Neutrophil (primary cell): ENCODE data around the gene PTGFRN.

Experiments used
- H3K27ac ChIP-seq: fragments of 200-600 bp; sonication (generic); 2 replicates; pipeline ENCODE4 v1.5.1; 2016; ENCODE audit warnings: mild to moderate bottlenecking, moderate library complexity
- H3K27me3 ChIP-seq: fragments of 200-600 bp; sonication (generic); 2 replicates; pipeline ENCODE4 v1.6.0; 2016; ENCODE audit warnings: mild to moderate bottlenecking
- H3K36me3 ChIP-seq: fragments of 200-600 bp; sonication (generic); 2 replicates; pipeline ENCODE4 v1.5.1; 2017
- H3K4me1 ChIP-seq, 2 experiments: fragments of 200-600 bp in 1 of 2; sonication (generic) in 1 of 2; 1 replicate in 1 of 2; 2 replicates in 1 of 2; pipeline versions ENCODE4 v1.5.1 to v1.6.1; 2013 to 2016; ENCODE audit warnings: low read depth in 1 of 2, low read length in 1 of 2, mild to moderate bottlenecking in 1 of 2, moderate library complexity in 1 of 2; ENCODE audit not compliant: control insufficient read depth in 1 of 2, insufficient read depth in 1 of 2
- H3K4me3 ChIP-seq, 2 experiments: fragments of 200-600 bp in 1 of 2; sonication (generic) in 1 of 2; 1 replicate in 1 of 2; 2 replicates in 1 of 2; pipeline ENCODE4 v1.5.1; 2013 to 2016; ENCODE audit warnings: low read depth in 1 of 2, low read length in 1 of 2, mild to moderate bottlenecking in 1 of 2, moderate library complexity in 1 of 2
- H3K9me3 ChIP-seq: fragments of 200-600 bp; sonication (generic); 2 replicates; pipeline ENCODE4 v1.5.1; 2016
- TF ChIP-seq, protein P1 (sequence below): fragments of 200-600 bp; sonication (generic); IDR thresholded peaks from 2 replicates; pipeline ENCODE4 v1.5.1; 2016; ENCODE audit warnings: antibody characterized with exemption

PTGFRN gene

DNA sequence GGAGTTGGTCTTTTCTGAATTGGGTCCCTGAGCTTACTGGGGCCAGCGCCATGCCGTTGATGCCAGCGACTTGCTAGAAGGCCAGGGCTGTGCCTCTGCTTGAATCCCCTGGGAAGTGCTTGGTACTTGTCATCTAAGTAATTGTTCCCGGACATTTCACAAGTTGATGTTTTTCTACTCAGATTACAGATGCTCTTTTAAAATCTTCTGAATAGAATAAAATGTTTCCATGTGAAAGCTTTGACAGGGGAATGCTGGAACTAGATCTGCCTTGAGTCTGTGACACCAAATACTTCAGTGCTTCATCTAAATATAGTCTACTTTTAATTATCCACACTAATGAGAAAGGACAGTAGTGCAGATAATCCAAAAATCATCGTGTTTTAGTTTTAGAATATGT, 38.3 kb downstream of the PTGFRN start:
- H3K4me3 ChIP-seq: no peak overlapping the region
- no peak overlapping the region for H3K27ac ChIP-seq
- no peaks in the 10 kb centered on the region for H3K9me3 ChIP-seq
- TF ChIP-seq, protein P1, sequence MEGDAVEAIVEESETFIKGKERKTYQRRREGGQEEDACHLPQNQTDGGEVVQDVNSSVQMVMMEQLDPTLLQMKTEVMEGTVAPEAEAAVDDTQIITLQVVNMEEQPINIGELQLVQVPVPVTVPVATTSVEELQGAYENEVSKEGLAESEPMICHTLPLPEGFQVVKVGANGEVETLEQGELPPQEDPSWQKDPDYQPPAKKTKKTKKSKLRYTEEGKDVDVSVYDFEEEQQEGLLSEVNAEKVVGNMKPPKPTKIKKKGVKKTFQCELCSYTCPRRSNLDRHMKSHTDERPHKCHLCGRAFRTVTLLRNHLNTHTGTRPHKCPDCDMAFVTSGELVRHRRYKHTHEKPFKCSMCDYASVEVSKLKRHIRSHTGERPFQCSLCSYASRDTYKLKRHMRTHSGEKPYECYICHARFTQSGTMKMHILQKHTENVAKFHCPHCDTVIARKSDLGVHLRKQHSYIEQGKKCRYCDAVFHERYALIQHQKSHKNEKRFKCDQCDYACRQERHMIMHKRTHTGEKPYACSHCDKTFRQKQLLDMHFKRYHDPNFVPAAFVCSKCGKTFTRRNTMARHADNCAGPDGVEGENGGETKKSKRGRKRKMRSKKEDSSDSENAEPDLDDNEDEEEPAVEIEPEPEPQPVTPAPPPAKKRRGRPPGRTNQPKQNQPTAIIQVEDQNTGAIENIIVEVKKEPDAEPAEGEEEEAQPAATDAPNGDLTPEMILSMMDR: no peak
- no peaks in the 10 kb centered on the region for H3K36me3 ChIP-seq
- H3K27me3 ChIP-seq: no peaks in the 10 kb centered on the region
- H3K4me1 ChIP-seq: no peaks in the 10 kb centered on the region

DNA sequence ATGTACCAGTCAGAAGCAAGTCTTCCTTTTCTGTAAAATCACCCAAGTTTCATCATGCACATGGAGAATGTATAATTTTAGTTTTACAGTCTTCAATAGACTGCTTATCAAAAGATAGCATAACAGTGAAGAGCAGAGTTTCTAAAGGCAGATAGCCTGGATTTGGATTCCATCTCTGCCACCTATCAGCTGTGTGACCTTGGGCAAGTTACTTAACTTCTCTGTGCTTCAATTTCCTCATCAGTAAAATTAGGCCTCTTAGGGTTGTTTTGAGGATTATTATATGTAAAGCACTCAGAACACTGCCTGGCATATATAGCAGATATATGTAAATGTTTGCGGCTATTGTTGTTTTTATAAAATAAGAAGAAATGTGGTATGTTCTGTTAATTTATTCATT, 38.9 kb downstream of the PTGFRN start:
- Histone ChIP-seq H3K4me3 (no peak overlapping the region), H3K27me3 (no peaks in the 10 kb centered on the region), H3K36me3 (no peaks in the 10 kb centered on the region), H3K27ac (no peak overlapping the region), H3K4me1 (no peaks in the 10 kb centered on the region), H3K9me3 (no peaks in the 10 kb centered on the region)
- TF ChIP-seq, protein P1: no peak

DNA sequence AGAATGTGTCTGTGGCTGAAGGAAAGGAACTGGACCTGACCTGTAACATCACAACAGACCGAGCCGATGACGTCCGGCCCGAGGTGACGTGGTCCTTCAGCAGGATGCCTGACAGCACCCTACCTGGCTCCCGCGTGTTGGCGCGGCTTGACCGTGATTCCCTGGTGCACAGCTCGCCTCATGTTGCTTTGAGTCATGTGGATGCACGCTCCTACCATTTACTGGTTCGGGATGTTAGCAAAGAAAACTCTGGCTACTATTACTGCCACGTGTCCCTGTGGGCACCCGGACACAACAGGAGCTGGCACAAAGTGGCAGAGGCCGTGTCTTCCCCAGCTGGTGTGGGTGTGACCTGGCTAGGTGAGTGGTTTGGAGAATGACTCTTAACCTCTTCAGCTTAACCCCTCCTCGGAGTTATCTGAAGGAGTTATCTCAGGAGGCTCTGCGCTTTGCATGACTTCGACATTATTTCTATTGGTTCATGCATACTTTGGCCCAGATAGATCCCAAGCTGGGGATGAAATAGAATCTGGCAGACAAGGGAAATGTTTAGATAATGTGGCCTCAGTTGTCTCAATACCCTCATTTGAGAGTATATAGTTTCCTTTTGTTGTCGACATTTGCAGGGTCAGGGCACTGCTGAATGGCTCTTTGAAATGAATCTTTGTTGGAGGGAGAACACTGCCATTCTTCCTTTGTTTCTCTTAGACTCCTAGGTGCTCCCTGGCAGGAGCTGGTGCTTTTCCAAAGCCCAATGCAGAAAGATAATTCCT, 39.7 kb downstream of the PTGFRN start:
- Histone ChIP-seq H3K4me1 (no peaks in the 10 kb centered on the region), H3K36me3 (no peaks in the 10 kb centered on the region), H3K4me3 (no peak overlapping the region), H3K27me3 (no peaks in the 10 kb centered on the region), H3K27ac (no peak overlapping the region), H3K9me3 (no peaks in the 10 kb centered on the region)
- TF ChIP-seq, protein P1: no peak

DNA sequence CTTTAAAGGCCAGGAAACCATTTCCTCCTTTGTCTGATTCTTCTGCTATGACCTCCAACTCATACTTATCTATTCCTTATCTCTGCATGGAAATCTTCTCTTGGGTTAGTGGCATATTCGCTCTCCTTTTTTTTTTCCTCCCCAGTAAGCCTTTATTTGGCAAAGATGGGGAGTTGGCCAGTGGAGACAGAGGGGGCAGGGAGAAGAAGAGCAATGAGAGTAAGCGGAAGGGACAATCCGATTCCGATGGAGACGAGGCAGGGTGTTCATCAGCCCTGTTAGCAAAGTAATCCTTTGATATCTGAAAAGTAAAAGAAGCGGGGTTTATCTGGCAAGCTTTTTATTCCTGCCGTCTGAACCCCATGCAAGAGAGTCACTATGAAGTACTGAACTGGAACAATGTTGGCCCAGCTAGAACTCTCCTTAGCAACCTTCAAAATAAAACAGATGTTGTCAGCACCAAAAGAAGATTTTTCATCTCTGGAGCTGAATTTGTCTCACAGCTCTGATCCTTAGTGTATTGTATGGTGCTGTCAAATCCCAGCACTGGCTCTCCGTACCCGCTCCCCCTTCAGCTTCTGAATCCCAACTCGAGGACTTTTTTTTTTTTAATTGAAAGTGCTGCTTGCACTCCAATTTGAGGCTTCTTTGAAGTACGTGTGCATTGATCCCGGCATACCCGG, 40.9 kb downstream of the PTGFRN start:
- Histone ChIP-seq H3K4me3 (no peak overlapping the region), H3K27ac (no peak overlapping the region), H3K9me3 (no peaks in the 10 kb centered on the region), H3K27me3 (no peaks in the 10 kb centered on the region), H3K36me3 (no peaks in the 10 kb centered on the region), H3K4me1 (no peaks in the 10 kb centered on the region)
- TF ChIP-seq, protein P1: no peak

DNA sequence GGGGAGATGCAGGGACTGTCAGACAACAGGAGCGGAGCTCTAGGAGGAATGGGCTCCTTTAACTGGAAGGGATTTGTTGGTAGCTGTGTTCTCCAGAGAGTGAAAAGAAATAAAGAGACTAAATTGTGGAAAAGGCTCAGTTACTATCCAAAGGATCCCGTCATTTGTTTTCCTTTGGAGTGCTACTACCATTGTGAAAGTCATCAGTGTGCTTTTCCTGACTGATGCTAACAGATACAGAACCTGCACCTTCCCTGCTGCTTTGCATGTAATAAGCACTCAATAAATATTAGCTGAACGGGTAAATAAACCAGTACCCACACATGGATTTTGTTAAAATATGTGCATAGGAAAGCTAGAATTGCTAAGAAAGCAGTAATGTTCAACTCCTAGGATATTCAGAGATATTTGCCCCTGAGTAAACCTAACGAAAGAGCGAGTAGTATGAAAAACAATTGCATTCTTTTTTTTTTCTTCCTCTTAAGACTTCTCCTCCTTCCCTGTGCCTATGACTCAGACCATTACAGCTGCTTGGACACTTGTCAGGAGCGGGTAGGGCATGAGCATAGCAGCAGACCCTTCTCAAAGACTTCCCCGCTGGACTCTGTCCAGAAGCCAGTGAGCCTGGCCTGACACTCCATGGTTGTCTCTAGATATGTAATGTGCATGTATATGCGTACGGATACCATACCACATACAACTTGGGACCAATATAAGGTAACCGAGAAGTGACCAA, 41.7 kb downstream of the PTGFRN start:
- Histone ChIP-seq H3K27ac (no peak overlapping the region), H3K9me3 (no peaks in the 10 kb centered on the region), H3K4me1 (no peaks in the 10 kb centered on the region), H3K36me3 (no peaks in the 10 kb centered on the region), H3K27me3 (no peaks in the 10 kb centered on the region), H3K4me3 (no peak overlapping the region)
- TF ChIP-seq, protein P1: no peak
